ENCODE measurements around the gene ZRANB3. TPM values are rescaled to one million over a fixed set of nuclear protein-coding genes. Genes with fewer than 3 reads are reported as not detected.
"Not testable (repeated sequence)": the region's sequence is repeated elsewhere in the genome, so short reads cannot be mapped to it uniquely, and the experiment has no call there.

Gene ZRANB3
- total RNA-seq, 1 donor from 2014 or later, result 1.4 TPM

DNA sequence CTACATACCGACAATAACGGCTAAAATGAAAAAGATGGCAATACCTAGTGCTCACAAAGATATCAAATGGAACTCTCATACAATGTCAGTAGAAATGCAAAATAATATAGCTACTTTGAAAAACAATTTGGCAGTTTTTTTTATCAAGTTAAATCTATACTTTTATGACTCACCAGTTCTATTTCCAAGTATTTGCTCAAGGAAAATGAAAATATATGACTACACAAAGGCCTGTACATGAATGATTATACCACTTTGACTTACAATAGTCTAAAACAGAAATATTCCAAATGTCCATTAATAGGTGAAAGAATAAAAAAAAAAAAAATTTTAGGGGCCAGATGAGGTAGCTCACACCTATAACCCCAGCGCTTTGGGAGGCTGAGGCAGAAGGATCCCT is 219.8 kb downstream of the ZRANB3 start:
- Histone ChIP-seq H3K9me3 (replicated peaks) (peaks cover 4% of the 10 kb centered on the region), H3K4me3 (no peak overlapping the region), H3K4me1 (no peaks in the 10 kb centered on the region), H3K36me3 (peaks cover 5% of the 10 kb centered on the region), H3K27ac (replicated peaks) (no peak overlapping the region), H3K27me3 (ENCODE audit: low read depth) (no peaks in the 10 kb centered on the region)
- intact Hi-C loops (cut with micrococcal nuclease), result no loop called here
- no peak for DNase-seq
- TF ChIP-seq, protein P1, sequence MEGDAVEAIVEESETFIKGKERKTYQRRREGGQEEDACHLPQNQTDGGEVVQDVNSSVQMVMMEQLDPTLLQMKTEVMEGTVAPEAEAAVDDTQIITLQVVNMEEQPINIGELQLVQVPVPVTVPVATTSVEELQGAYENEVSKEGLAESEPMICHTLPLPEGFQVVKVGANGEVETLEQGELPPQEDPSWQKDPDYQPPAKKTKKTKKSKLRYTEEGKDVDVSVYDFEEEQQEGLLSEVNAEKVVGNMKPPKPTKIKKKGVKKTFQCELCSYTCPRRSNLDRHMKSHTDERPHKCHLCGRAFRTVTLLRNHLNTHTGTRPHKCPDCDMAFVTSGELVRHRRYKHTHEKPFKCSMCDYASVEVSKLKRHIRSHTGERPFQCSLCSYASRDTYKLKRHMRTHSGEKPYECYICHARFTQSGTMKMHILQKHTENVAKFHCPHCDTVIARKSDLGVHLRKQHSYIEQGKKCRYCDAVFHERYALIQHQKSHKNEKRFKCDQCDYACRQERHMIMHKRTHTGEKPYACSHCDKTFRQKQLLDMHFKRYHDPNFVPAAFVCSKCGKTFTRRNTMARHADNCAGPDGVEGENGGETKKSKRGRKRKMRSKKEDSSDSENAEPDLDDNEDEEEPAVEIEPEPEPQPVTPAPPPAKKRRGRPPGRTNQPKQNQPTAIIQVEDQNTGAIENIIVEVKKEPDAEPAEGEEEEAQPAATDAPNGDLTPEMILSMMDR (IDR thresholded peaks at IDR 0.05; ENCODE audit: borderline replicate concordance), result no peak

DNA sequence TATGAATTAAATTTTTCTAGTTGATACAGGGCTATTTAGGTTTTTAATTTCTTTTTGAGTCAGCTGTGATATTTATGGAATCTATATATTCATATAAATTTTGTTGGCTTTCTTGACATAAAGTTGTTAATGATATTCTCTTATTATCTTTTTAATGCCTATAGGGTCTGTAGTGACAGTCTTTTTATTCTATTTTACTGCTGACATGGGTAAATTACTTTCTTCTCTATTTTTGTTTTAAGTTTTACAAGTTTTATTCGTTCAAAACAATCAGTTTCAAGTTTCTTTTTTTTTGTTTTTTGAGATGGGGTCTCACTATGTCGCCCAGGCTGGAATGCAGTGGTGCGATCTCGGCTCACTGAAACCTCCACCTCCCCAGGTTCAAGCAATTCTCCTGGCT is 226.3 kb downstream of the ZRANB3 start:
- H3K27me3 ChIP-seq (ENCODE audit: low read depth), result no peaks in the 10 kb centered on the region
- no peak for DNase-seq
- TF ChIP-seq, protein P1 (IDR thresholded peaks at IDR 0.05; ENCODE audit: borderline replicate concordance), result no peak
- H3K36me3 ChIP-seq, result peaks cover 3% of the 10 kb centered on the region
- intact Hi-C loops (cut with micrococcal nuclease), result no loop called here
- no peaks in the 10 kb centered on the region for H3K4me1 ChIP-seq
- peaks cover 23% of the 10 kb centered on the region for H3K9me3 ChIP-seq (replicated peaks)
- H3K4me3 ChIP-seq, result no peak overlapping the region
- H3K27ac ChIP-seq (replicated peaks), result no peak overlapping the region

DNA sequence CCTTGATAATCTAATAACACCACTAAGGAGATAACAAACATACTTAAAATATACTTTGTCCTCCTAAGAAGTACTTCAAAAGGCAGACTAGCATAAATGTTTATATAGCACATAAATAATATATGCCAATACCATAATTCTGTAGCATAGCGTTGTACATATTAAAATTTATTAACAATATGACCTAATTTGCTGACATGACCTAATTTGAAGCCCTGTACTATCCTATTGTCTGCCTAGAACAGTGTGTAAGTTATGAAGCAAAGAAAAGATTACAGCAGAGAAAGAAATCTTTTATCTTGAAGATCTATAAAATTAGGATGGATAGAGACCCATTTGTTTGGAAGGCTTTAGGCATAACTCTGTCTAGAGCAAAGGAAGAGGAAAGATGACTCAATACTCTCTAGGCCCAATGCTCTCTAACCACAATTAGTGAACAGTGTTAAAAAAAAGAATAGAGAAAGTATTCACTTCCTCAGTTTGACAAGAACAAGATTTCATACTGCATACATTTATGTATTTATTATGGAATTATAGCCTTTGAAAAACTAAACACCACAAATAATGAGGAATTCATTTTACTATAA is 231.3 kb downstream of the ZRANB3 start:
- Histone ChIP-seq H3K27me3 (ENCODE audit: low read depth) (no peaks in the 10 kb centered on the region), H3K36me3 (peaks cover 10% of the 10 kb centered on the region), H3K9me3 (replicated peaks) (peaks cover 26% of the 10 kb centered on the region), H3K4me1 (no peaks in the 10 kb centered on the region), H3K4me3 (no peak overlapping the region), H3K27ac (replicated peaks) (no peak overlapping the region)
- intact Hi-C loops (cut with micrococcal nuclease), result no loop called here
- TF ChIP-seq, protein P1 (IDR thresholded peaks at IDR 0.05; ENCODE audit: borderline replicate concordance), result no peak
- no peak for DNase-seq

DNA sequence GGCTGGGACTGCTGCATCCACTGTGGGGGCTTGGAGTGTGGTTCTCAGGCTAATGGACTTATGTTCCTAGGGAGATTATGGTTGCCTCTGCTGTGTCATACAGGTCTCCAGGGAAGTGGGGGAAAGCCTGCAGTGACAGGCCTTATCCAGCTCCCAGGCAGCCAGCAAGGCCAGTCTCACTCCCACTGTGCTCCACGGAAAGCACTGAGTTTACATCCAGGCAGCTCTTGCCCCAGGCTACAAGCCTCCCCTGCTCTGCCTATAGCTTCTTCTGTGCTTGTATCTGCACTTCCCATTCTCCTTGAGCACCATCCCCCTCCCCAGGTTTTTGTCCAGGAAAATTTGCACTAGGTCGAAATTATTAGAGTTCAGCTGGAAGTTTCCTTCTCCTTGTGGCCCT is 231.9 kb downstream of the ZRANB3 start:
- peaks cover 10% of the 10 kb centered on the region for H3K36me3 ChIP-seq
- TF ChIP-seq, protein P1 (IDR thresholded peaks at IDR 0.05; ENCODE audit: borderline replicate concordance), result no peak
- no peak overlapping the region for H3K27ac ChIP-seq (replicated peaks)
- no peak for DNase-seq
- no peaks in the 10 kb centered on the region for H3K4me1 ChIP-seq
- intact Hi-C loops (cut with micrococcal nuclease), result no loop called here
- H3K4me3 ChIP-seq, result no peak overlapping the region
- no peaks in the 10 kb centered on the region for H3K27me3 ChIP-seq (ENCODE audit: low read depth)
- H3K9me3 ChIP-seq (replicated peaks), result peaks cover 28% of the 10 kb centered on the region

DNA sequence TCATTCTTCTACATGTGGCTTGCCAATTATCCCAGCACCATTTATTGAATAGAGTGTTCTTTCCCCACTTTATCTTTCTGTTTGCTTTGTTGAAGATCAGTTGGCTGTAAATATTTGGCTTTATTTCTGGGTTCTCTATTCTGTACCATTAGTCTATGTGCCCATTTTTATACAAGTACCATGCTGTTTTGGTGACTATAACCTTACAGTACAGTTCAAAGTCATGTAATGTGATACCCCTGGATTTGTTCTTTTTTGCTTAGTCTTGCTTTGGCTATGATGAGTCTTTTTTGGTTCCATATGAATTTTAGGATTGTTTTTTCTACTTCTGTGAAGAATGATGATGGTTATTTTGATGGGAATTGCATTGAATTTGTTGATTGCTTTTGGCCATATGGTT is 243.9 kb downstream of the ZRANB3 start:
- H3K4me1 ChIP-seq, result not testable (repeated sequence)

DNA sequence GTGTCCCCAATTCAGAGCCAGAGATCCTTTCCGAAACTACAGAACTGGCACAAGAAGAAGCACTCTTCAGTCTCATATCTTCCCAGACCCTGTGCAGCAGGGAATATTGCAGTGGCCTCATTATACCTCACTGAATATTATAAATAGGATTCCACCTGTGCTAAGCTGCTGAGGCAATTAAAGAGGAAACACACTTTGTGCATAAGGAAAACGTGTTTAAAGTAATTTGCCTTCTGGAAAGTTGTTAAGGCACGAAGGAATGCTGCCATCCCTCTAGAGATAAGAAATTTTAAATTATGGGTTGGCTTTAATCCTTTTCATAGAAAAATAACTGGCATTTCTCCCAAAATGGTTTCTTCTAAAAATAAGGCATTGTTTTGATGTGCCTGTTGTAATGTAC is 245.6 kb downstream of the ZRANB3 start:
- no peak for DNase-seq
- intact Hi-C loops (cut with micrococcal nuclease), result no loop called here
- Histone ChIP-seq H3K36me3 (no peaks in the 10 kb centered on the region), H3K9me3 (replicated peaks) (peaks cover 32% of the 10 kb centered on the region), H3K27ac (replicated peaks) (no peak overlapping the region), H3K4me1 (no peaks in the 10 kb centered on the region), H3K4me3 (no peak overlapping the region), H3K27me3 (ENCODE audit: low read depth) (no peaks in the 10 kb centered on the region)
- TF ChIP-seq, protein P1 (IDR thresholded peaks at IDR 0.05; ENCODE audit: borderline replicate concordance), result no peak

More for the DNA sequence above, 243.9 kb downstream of the ZRANB3 start:
- H3K36me3 ChIP-seq; H3K27ac ChIP-seq (replicated peaks); intact Hi-C loops (cut with micrococcal nuclease); DNase-seq; H3K4me3 ChIP-seq; H3K27me3 ChIP-seq (ENCODE audit: low read depth): not testable (repeated sequence)
- H3K9me3 ChIP-seq (replicated peaks), result peaks cover 44% of the 10 kb centered on the region
